NB4 (cell line): ENCODE measurements around the gene NT5C1A.

Source experiments
- DNase-seq: peaks from one replicate; pipeline ENCODE4 v3.0.0; 2010; ENCODE audit warnings: low read depth
- H3K4me3 ChIP-seq: one replicate; pipeline ENCODE4 v1.5.1; 2011; ENCODE audit warnings: mild to moderate bottlenecking, low read depth, low read length, moderate library complexity
- MYC ChIP-seq: IDR thresholded peaks from 2 replicates; pipeline ENCODE4 v1.6.1; 2011; ENCODE audit warnings: low read depth, low read length
- POLR2A ChIP-seq: IDR thresholded peaks from 2 replicates; pipeline ENCODE4 v1.6.1; 2011; ENCODE audit warnings: mild to moderate bottlenecking; ENCODE audit not compliant: insufficient read length; ENCODE audit errors: extremely low read depth
- TF ChIP-seq, protein P1 (sequence below): IDR thresholded peaks from 2 replicates; pipeline ENCODE4 v1.6.1; 2011; ENCODE audit warnings: low read depth, low read length
- TF ChIP-seq, protein P2 (sequence below): IDR thresholded peaks from one replicate; pipeline ENCODE4 v1.5.1; 2012; ENCODE audit warnings: low read depth, low read length

NT5C1A gene

DNA sequence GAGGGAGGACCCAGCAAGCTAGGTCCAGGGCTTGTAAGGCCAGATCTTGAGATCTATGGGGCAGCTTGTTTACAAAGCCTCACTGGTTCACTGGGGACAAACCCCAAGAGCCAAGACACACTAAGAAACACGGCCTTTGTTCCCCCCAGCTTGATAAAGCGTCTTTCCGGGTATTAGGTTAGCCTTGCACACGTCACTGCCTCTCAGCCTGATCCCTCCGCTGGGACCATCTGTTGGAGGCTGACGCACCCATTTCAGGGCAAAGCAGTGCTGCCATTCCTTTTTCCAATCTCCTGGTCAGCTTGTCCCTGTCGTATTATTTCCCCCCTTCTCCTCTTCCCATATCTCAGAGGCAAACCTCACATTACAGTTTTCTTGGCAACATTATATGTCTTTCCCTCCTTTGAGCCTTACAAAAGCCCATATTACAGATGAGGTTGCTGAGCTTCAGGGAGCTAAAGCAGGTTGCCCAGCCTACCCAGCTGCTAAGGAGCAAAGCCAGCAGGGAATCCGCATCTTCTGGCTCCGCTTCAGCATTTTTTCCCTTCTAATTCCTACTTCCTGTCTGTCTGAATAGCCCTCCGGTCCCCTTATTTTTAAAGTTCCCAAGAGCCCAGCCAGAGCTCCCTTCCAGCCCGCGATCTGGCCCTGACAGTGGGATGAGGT, 36.6 kb downstream of the NT5C1A start:
- no peak for DNase-seq
- TF ChIP-seq POLR2A (no peak), MYC (no peak)
- TF ChIP-seq, protein P1, sequence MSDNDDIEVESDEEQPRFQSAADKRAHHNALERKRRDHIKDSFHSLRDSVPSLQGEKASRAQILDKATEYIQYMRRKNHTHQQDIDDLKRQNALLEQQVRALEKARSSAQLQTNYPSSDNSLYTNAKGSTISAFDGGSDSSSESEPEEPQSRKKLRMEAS = no peak
- TF ChIP-seq, protein P2, sequence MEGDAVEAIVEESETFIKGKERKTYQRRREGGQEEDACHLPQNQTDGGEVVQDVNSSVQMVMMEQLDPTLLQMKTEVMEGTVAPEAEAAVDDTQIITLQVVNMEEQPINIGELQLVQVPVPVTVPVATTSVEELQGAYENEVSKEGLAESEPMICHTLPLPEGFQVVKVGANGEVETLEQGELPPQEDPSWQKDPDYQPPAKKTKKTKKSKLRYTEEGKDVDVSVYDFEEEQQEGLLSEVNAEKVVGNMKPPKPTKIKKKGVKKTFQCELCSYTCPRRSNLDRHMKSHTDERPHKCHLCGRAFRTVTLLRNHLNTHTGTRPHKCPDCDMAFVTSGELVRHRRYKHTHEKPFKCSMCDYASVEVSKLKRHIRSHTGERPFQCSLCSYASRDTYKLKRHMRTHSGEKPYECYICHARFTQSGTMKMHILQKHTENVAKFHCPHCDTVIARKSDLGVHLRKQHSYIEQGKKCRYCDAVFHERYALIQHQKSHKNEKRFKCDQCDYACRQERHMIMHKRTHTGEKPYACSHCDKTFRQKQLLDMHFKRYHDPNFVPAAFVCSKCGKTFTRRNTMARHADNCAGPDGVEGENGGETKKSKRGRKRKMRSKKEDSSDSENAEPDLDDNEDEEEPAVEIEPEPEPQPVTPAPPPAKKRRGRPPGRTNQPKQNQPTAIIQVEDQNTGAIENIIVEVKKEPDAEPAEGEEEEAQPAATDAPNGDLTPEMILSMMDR = no peak
- H3K4me3 ChIP-seq = no peak overlapping the region

DNA sequence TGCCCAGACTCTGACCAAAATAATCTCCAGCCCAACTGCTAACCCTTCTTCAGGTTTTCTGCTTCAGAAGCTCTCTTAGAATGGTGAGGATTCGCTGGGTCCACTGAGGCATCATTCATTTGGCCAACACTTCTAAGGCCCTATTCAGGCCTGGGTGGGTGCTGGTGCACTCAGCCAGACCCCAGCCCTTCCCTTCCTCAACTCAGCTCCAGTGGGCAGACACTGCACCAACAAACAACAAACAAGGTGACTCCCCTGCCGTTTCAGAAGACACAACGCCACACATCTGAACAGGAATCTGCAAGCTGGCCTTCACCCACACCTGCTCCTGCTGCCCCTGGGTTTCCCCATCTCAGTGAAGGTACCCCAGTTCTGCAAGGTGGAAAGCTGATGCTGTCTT, 38.5 kb downstream of the NT5C1A start:
- no peak for DNase-seq
- TF ChIP-seq POLR2A (no peak), MYC (no peak)
- TF ChIP-seq, protein P2 = no peak
- TF ChIP-seq, protein P1 = no peak
- no peak overlapping the region for H3K4me3 ChIP-seq

DNA sequence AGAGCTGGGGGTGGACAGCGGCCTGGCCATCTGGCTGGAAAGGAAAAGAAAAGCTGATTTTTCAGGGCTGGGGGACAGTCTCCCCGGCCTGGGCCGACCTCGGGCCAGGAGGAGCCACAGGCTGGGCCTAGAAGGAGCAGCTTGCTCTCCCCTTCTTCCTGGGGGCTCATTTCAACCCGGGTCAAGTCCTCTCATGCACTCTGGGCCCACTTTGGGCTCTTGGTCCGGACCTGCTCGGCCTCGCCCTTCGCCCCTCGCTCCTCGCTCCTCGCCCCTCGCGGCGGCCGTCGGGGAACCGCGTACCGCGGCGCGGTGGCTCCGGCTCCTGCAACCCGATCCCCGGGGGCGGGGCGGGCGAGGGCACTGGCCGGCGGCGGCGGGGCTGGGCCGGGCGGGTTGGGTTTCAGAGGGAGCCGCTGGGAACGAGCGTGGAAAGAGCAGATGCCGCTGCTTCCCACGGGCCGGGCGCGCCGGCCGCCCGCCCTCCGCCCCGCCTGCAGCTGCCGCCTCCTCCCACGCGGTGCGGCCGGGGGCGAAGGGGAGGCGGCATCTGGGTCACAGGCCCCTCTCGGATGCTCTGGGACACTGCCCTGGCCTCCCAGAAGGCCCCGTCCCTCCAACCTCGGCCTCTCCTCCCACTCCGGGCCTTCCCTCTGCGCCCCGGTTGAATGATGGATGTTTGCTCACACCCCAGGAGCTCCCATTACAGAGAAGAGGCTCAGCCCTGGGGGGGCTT, 39.1 kb downstream of the NT5C1A start:
- no peak for DNase-seq
- no peak for TF ChIP-seq POLR2A
- TF ChIP-seq, protein P2 = no peak
- TF ChIP-seq, protein P1 = no peak
- no peak for TF ChIP-seq MYC
- no peak overlapping the region for H3K4me3 ChIP-seq

DNA sequence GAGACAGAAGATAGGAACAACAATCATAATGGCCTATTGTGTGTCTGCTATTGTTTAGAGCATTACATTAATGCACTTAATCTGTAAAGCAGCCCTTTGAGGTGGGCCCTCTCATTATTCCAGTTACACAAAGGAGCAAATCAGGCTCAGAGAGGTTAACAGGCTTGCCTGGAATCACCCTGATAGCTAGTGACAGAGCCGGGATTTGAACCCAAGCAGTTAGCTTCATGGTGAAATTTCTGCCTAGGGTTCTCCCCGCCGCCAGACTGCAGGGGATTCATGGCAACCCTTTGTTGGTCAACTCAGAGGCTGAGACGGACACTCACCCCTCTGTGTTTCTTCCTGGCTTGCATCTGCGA, 39.6 kb downstream of the NT5C1A start:
- DNase-seq = no peak
- H3K4me3 ChIP-seq = no peak overlapping the region
- TF ChIP-seq POLR2A (no peak), MYC (no peak)
- TF ChIP-seq, protein P1 = no peak
- TF ChIP-seq, protein P2 = no peak

DNA sequence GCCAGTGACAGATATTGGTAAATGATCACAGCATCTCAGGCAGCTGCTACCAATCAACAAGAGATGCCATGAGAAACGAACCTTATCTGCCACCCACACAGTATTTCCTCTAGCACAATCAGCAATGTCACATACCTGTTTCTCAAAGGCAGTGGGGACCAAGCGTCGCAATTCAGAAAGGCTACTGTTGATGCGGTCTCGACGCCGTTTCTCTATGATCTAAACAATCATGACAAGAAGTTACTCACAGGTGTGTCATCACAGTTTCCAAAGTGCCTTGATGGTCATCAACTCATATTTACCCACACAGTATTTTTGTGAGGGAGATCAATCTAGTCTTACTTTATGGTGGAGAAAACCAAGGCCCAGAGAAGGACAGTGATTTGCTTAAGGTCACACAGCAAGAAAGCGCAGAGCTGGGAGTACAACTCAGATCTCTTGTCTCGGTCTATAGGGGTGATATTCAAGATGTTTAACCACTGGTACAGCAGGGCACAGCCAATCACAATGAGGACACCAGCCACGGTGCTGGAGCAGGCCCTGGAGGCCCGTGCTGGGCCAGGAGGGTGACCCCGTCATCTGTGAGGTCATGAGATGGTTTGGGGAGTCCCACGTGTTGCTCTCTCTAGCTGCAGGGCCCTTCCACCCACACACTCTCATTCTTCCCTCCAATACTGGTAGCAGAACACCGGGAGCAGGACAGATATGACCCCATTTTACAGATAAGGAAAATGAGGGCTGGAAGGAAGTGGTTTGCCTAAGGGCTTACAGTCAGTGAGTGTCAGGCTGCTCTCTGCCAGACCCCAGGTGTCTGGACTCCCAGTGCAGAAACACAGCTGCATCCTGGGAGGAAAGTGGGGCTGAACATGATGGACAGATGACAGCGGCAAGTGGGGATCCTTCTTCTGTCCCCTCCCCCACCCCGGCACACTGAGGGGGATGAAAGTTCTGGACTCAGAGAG, 40.3 kb downstream of the NT5C1A start:
- TF ChIP-seq, protein P1 = no peak
- no peak for TF ChIP-seq POLR2A
- TF ChIP-seq, protein P2 = no peak
- no peak for TF ChIP-seq MYC
- no peak for DNase-seq
- H3K4me3 ChIP-seq = no peak overlapping the region
